Ovary (tissue), 9 donors: ENCODE measurements around the gene SEC14L1. TPM values are rescaled to one million over a fixed set of nuclear protein-coding genes. Genes with fewer than 3 reads are reported as not detected.
"Not testable (repeated sequence)": the region's sequence is repeated elsewhere in the genome, so short reads cannot be mapped to it uniquely, and the experiment has no call there.

ENCODE experiments used
- DNase-seq, 5 donors: peaks; one replicate each; pipeline ENCODE4 v3.0.0-alpha.2; 2019 to 2020
- H3K27ac ChIP-seq, 2 donors: fragments of 200-600 bp; one replicate each; pipeline versions ENCODE4 v1.5.1 to v1.8.0; 2019 to 2022
- H3K27me3 ChIP-seq: fragments of 200-600 bp; one replicate; pipeline ENCODE4 v1.8.0; 2022
- H3K36me3 ChIP-seq: fragments of 200-600 bp; sonication (generic); one replicate; pipeline ENCODE4 v1.5.1; 2019
- H3K4me1 ChIP-seq: one replicate; pipeline ENCODE4 v1.8.1; 2013; ENCODE audit warnings: mild to moderate bottlenecking, moderate library complexity; ENCODE audit not compliant: insufficient read depth
- H3K4me3 ChIP-seq: fragments of 200-600 bp; sonication (generic); one replicate; pipeline ENCODE4 v1.5.1; 2017
- H3K9me3 ChIP-seq, 2 donors: fragments of 200-600 bp in 1 of 2; sonication (generic) in 1 of 2; one replicate each; pipeline versions ENCODE4 v1.5.1 to v1.8.1; 2013 to 2019; ENCODE audit warnings: mild to moderate bottlenecking in 1 of 2, moderate library complexity in 1 of 2
- CTCF ChIP-seq, 3 donors: fragments of 450-650 bp in 2 of 3; fragments of 200-600 bp in 1 of 3; IDR thresholded peaks; one replicate each; pipeline versions ENCODE4 v1.5.1 to v1.8.0; 2016 to 2022; ENCODE audit warnings: antibody characterized with exemption in 3 of 3, mild to moderate bottlenecking in 1 of 3
- EP300 ChIP-seq: sonication (generic); formaldehyde crosslinking; IDR thresholded peaks from one replicate; pipeline ENCODE4 v1.6.1; 2017; ENCODE audit warnings: antibody characterized with exemption
- POLR2A ChIP-seq: fragments of 450-650 bp; IDR thresholded peaks from one replicate; pipeline ENCODE4 v1.6.1; 2017; ENCODE audit warnings: antibody characterized with exemption, mild to moderate bottlenecking, moderate library complexity
- WGBS, 3 donors: extraction: QIAGEN DNeasy Blood & Tissue Kit in 1 of 3; methylation state at CpG; one replicate each; pipeline versions ENCODE4 v1.1.5 to v1.1.7; 2013 to 2017; 5-methylcytosine and 5-hydroxymethylcytosine counted together
- intact Hi-C, 4 donors: fragments of 100-400 bp; cut with DNase I; formaldehyde crosslinking; loops; one replicate each; pipeline versions ENCODE4 v1.11.0 to v1.15.1; 2022 to 2023
- polyA plus RNA-seq, 2 donors: library from polyadenylated mRNA; stranded (reverse); fragments of 200-250 nt in 1 of 2; fragments of 350-450 nt in 1 of 2; fragmentation: Illumina TruSeq in 1 of 2; extraction: RNeasy Lipid Tissue Mini Kit (QIAGEN cat#74804) in 1 of 2; gene quantifications; one replicate each; pipeline ENCODE4 v1.2.3, GENCODE V29; 2013 to 2014
- total RNA-seq, 7 donors: library from RNA; depleted of rRNA in 2 of 7; stranded (reverse); fragments of >200 nt in 2 of 7; fragmentation: NEBNext Ultra II Directional in 3 of 7; extraction: Animal tissue kit (Norgen Biotek cat#: 25700) in 3 of 7; gene quantifications; one replicate each; pipeline versions ENCODE4 v1.1.0 to v1.2.4, GENCODE V29; 2016 to 2023
- donor health status: DM: no; HTN: no; CAD: no; lungs with moderate emphysema.
- donor health status: DM: no; HTN: no; CAD: no.
- donor health status: Bipolar disorder and iron deficiency.
- donor health status: DM: yes; HTN: yes; CAD: no.
- donor health status: DM: no; HTN: no; CAD: no.
- donor health status: DM: yes; HTN: yes; CAD: no.

The SEC14L1 gene
- total and polyA plus RNA-seq, 9 donors = 29.1 to 78.7 (median 53.7) TPM

- TF ChIP-seq CTCF (IDR thresholded peaks at IDR 0.05) = no peak
- Histone ChIP-seq H3K36me3 (no peaks in the 10 kb centered on the region), H3K4me1 (peaks cover 5% of the 10 kb centered on the region), H3K27me3 (no peaks in the 10 kb centered on the region), H3K27ac (no peak overlapping the region), H3K4me3 (no peak overlapping the region), H3K9me3 (no peaks in the 10 kb centered on the region)
- no peak for DNase-seq
- WGBS, 3 donors = 88 to 93% (median 89%) methylated on average over 8 of the region's 8 CpGs
- intact Hi-C loops = no loop called here
These were observed 13.3 kb downstream of the SEC14L1 start for GRCh38 chr17:77153999-77154586.

GRCh38 chr17:77155125-77155524 lies 14.4 kb downstream of the SEC14L1 start:
- Histone ChIP-seq H3K4me1 (peaks cover 7% of the 10 kb centered on the region), H3K9me3 (no peaks in the 10 kb centered on the region), H3K36me3 (no peaks in the 10 kb centered on the region), H3K4me3 (no peak overlapping the region), H3K27ac (no peak overlapping the region), H3K27me3 (no peaks in the 10 kb centered on the region)
- WGBS, 3 donors = 55 to 72% (median 61%) methylated on average over 3 of the region's 3 CpGs
- intact Hi-C loops = loop anchor here in 1 of 4 donors (5.0 kb wide), 1 partner anchor 48 kb away; no protein-coding TSS in a partner anchor
- TF ChIP-seq CTCF (IDR thresholded peaks at IDR 0.05) = no peak
- DNase-seq = no peak

- not testable (repeated sequence) for H3K9me3 ChIP-seq, H3K36me3 ChIP-seq, DNase-seq, H3K27ac ChIP-seq, H3K27me3 ChIP-seq, H3K4me3 ChIP-seq
- H3K4me1 ChIP-seq = peaks cover 13% of the 10 kb centered on the region
- 82 to 89% (median 84%) methylated on average over 6 of the region's 6 CpGs for WGBS, 3 donors
- intact Hi-C loops = loop anchor here in 1 of 4 donors (5.0 kb wide), 1 partner anchor 50 kb away; no protein-coding TSS in a partner anchor
These were observed 17.0 kb downstream of the SEC14L1 start for GRCh38 chr17:77157766-77158165.

- H3K4me3 ChIP-seq = no peak overlapping the region
- 5 to 16% (median 6%) methylated on average over 6 of the region's 6 CpGs for WGBS, 3 donors
- H3K4me1 ChIP-seq = peaks cover 26% of the 10 kb centered on the region
- H3K9me3 ChIP-seq = no peaks in the 10 kb centered on the region
- intact Hi-C loops = no loop called here
- TF ChIP-seq EP300 (no peak), CTCF (IDR thresholded peaks at IDR 0.05) (no peak), POLR2A (no peak)
- no peaks in the 10 kb centered on the region for H3K27me3 ChIP-seq
- H3K36me3 ChIP-seq = no peaks in the 10 kb centered on the region
- no peak for DNase-seq
- H3K27ac ChIP-seq = peak overlapping the region in 1 of 2 donors; percentile 41
These were observed 19.5 kb downstream of the SEC14L1 start for GRCh38 chr17:77160091-77160874.

- WGBS, 3 donors = 21 to 54% (median 33%) methylated on average over 8 of the region's 8 CpGs
- H3K9me3 ChIP-seq = no peaks in the 10 kb centered on the region
- H3K36me3 ChIP-seq = no peaks in the 10 kb centered on the region
- intact Hi-C loops = no loop called here
- H3K27me3 ChIP-seq = no peaks in the 10 kb centered on the region
- peak overlapping the region in 1 of 2 donors; percentile 41 for H3K27ac ChIP-seq
- no peak overlapping the region for H3K4me3 ChIP-seq
- no peak for DNase-seq
- TF ChIP-seq EP300 (no peak), POLR2A (no peak), CTCF (IDR thresholded peaks at IDR 0.05) (no peak)
- H3K4me1 ChIP-seq = peaks cover 30% of the 10 kb centered on the region
These were observed 20.2 kb downstream of the SEC14L1 start for GRCh38 chr17:77160875-77161530.
